HG03520 (cell line): ENCODE measurements around the gene EOGT.

Source experiments
- ATAC-seq: cut with Tn5 transposase; IDR thresholded peaks from one replicate; pipeline ENCODE4 v1.9.1; 2021; ENCODE audit warnings: mild to moderate bottlenecking, moderate library complexity; ENCODE audit not compliant: unreplicated experiment

The EOGT gene

DNA sequence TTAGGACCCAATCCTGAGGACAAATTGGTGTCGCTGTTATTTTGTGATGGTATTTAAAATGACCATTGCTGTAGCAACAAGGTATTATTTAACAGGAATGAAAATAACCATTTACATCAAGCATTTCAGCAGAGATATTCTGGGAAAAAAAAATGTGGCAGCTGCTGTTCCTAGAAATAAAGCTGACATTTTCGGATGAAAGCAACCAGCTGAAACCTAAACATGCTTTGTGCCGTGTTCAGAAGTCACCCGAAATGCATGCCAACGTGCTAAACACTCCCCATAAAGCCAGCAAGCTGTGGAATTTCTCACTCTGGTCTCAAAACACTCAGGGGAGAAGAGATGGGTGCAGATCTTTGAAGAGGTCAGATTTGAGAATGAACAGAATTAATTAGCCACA lies 49.6 kb downstream of the EOGT start:
- no peak for ATAC-seq

DNA sequence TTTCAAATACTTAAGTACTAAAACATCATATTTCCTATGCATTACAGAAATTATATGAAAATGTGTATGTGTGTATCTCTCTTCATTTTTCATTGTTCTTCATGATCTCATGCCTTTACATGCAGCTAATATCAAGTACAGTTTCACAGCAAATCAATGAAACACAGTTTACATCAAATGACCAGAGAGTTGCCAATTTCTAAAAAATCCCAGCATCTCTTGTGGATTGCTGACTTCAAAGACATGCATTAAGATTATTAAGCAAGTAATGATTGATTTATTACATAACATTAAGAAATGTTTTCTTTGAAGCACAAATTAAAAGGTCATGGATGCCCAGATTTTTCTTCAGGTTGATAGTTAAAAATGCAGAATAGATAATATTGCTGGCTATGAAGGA lies 50.1 kb downstream of the EOGT start:
- ATAC-seq: no peak

GRCh38 chr3:68958932-68959331 lies 54.6 kb downstream of the EOGT start:
- no peak for ATAC-seq

DNA sequence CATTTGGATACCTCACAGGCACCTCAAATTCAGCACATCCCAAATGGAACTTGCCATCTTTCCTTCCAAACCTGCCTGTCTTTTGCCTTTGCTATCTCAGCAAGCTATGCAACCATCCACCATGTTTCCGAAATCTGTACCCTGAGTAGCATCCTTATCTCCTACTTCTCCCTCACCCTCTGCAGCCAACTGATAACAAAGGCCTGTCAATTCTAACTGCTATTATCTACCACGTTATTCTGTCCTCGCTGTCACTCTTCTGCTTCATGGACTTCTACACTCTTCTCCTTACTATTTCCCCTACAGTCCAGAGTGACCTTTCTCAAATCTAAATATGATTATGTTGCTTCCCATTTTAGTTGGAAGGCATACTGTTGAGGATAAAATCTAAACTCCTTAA lies 55.6 kb downstream of the EOGT start:
- ATAC-seq: no peak

DNA sequence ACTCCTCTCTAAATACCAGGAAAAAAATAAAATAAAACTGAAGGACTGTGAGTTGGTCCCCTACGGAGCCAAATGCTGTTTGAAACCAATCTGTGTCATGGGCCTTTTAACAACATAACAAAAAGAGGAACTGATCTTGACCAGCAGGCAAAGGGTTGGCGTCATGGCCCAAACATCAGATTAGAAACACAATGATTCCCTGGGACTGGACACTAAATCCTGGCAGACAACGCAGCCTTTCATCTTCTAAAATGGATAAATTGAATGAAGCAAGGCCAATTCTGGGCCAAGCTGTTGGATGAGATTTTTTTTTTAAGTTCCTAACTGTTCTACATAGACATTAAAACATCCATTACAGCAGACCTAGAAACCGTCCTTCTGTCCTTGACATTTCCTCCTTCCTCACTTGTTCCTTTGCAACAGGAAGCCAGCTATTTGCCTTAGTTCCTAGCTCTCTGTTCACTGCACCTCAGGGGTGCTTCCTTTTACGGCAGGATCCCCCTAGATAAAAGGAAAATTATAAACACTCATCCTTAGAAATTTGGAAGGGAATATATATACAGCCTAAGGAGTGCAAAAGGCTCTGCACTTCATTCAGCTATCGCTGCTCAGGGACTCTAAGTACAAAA lies 59.6 kb downstream of the EOGT start:
- peak; percentile 78 for ATAC-seq

DNA sequence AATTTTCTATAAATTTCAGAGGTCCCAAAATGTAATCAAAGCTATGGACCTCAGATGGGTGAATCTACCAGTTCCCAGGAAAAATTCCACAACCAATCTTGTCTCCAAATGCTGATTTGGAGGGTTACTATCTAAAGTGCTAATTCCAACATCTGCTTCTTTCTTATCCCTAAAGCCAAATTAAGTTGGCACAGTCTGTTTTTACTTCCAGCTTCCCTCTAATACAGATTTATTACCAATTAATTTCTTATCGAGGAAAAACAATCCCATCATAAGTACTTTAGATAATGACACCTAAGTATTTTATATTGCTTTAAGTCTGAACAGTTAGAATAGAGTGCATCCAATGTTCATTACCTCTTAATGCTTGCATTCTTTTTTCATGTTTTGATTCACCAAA lies 68.3 kb downstream of the EOGT start:
- no peak for ATAC-seq

GRCh38 chr3:68943753-68944500 lies 69.6 kb downstream of the EOGT start:
- ATAC-seq: no peak

DNA sequence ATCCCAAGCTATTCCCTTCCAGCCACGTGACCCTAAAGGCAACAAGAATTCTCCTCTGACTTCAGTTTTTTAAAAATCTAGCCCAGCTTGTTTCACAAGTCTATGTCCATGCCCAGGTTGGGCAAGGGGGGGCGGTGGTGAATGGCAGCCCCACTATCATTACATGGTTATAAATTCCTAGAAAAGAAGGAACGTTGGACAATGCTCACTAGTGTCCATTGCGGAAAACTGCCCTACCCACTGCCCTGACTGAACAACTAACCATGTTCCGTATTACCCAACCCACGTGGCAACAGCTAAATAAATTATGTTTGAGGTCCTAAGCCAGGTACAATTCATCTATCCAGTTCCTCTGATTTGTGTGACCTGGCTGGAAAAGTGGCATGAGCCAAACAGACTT lies 72.4 kb downstream of the EOGT start:
- ATAC-seq: no peak

DNA sequence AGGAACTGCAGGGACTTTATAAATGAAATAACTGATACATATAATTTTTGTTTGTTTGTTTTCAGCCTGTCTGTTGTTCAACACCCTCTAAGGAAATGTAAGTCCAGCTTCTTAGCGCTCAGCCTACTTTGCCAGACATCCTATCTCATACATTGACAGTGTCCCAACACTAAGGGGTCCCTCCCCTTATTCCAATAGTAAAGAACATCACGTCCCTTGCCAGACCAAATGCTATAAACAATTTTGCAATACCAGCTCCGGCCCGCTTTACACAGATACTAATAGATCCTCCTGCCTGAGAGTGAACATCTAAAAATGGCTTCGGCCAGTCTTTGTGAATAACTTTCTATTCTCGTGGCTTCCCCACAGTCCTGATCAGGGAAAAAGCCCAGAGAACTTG lies 76.6 kb downstream of the EOGT start:
- no peak for ATAC-seq

DNA sequence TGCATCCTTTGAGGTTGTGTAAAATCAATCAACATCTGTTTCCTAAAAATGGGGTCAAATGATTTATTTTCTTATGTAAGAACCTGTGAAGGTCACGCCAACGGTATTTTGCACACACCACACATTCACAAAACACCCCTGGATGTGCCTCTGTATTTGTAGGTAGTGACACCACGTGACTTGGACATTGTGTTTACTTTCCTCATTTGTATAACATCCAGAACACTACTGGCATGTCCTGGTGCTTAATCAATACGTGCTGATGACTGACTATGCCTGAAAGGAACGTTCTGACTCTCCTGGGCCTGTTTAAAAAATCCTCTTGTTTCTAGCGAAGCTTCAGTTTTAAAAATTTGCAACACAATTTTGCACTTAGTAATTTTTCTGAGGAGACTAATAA lies 77.7 kb downstream of the EOGT start:
- ATAC-seq: no peak

DNA sequence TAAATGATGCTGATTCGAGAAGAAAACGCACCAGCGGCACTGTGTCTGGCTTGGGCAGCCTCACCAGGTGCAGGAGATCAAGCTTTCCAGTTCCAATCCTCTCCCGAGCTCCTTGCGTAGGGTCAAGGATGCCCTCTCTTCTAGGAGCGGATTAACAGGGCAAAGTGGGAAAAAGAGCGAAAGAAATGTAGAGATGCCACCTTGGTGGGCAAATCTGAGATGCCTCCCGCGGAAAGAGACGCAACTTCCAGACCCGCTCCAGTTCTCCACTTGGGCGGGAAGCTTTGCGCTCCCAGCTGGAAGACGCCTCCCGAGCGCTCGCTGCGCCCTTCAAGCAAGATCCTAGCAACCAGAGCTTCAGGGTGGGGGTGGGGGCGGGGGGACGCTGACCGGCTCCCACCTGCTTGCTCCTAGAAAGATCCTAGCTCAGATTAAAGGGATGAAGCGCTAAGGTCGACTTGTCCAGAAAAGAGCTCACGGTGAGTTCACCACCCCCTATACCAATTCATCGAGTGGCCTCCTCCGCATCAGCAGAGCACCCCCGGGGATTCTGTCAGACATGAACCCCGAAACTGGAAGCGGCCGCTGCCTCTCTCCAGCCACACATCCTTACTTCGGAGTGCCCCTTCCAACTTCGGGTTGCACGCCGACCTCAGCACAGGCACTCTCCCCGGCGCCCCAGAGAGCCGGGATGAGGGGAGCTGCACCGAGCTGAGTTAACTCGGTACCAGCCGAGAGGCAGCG lies 81.9 kb downstream of the EOGT start:
- ATAC-seq: no peak
